ENCODE results near the gene CFAP221. TPM values are rescaled to one million over a fixed set of nuclear protein-coding genes. Genes with fewer than 3 reads are reported as not detected.

The CFAP221 gene
- polyA plus RNA-seq, 1 donor (not counting 4 experiments of a cell fraction or from before 2014, with no cell fraction given): not detected

GRCh38 chr2:119629323-119629825 is 85.1 kb downstream of the CFAP221 start:
- H3K79me2 ChIP-seq (ENCODE audit: control insufficient read depth, insufficient read depth, low read length): no peaks in the 10 kb centered on the region
- no peak overlapping the region for H3K9ac ChIP-seq (ENCODE audit: control insufficient read depth, extremely low read depth, insufficient read depth, low read length)
- no peaks in the 10 kb centered on the region for H3K9me1 ChIP-seq (ENCODE audit: control insufficient read depth, extremely low read depth, insufficient read depth, low read length)
- FAIRE-seq (no peak), DNase-seq (ENCODE audit: low read depth, low spot score) (no peak)
- H2AFZ ChIP-seq (ENCODE audit: control insufficient read depth, low read length): no peak overlapping the region
- H3K4me1 ChIP-seq (ENCODE audit: control insufficient read depth, extremely low read depth, insufficient read depth, low read length): no peaks in the 10 kb centered on the region
- no peaks in the 10 kb centered on the region for H3K36me3 ChIP-seq (ENCODE audit: control insufficient read depth in 2 of 2, extremely low read depth in 1 of 2, insufficient read depth in 2 of 2, low read length in 2 of 2)
- H3K4me3 ChIP-seq (ENCODE audit: control insufficient read depth in 2 of 3, extremely low read depth in 1 of 3, insufficient read depth in 2 of 3, low read depth in 1 of 3, low read length in 3 of 3): no peak overlapping the region
- no peak overlapping the region for H3K27ac ChIP-seq (ENCODE audit: control insufficient read depth, insufficient read depth, low read length)
- no peak for TF ChIP-seq CTCF (optimal IDR thresholded peaks at IDR 0.05 in 1 of 3, IDR thresholded peaks at IDR 0.05 in 1 of 3, conservative IDR thresholded peaks at IDR 0.05 in 1 of 3; ENCODE audit: extremely low read depth in 1 of 3, insufficient read depth in 2 of 3, low read length in 3 of 3)
- TF ChIP-seq EZH2 (IDR thresholded peaks at IDR 0.05; ENCODE audit: low read length): no peak
- H3K4me2 ChIP-seq (ENCODE audit: control insufficient read depth, extremely low read depth, insufficient read depth, low read depth, low read length): no peak overlapping the region
- no peaks in the 10 kb centered on the region for H3K9me3 ChIP-seq (ENCODE audit: control insufficient read depth, low read depth, low read length)
- dilution Hi-C loops (cut with MboI; ENCODE audit: extremely low pct_ligation_motif_present, low sequenced_read_pairs): no loop called here
- H4K20me1 ChIP-seq (ENCODE audit: control insufficient read depth, extremely low read depth, insufficient read depth, low read length): no peaks in the 10 kb centered on the region
- no peaks in the 10 kb centered on the region for H3K27me3 ChIP-seq (ENCODE audit: control insufficient read depth, extremely low read depth, insufficient read depth, low read length)

GRCh38 chr2:119630121-119630520 is 85.9 kb downstream of the CFAP221 start:
- Histone ChIP-seq H3K79me2 (ENCODE audit: control insufficient read depth, insufficient read depth, low read length) (no peaks in the 10 kb centered on the region), H3K4me2 (ENCODE audit: control insufficient read depth, extremely low read depth, insufficient read depth, low read depth, low read length) (no peak overlapping the region), H3K36me3 (ENCODE audit: control insufficient read depth in 2 of 2, extremely low read depth in 1 of 2, insufficient read depth in 2 of 2, low read length in 2 of 2) (no peaks in the 10 kb centered on the region), H4K20me1 (ENCODE audit: control insufficient read depth, extremely low read depth, insufficient read depth, low read length) (no peaks in the 10 kb centered on the region), H3K9ac (ENCODE audit: control insufficient read depth, extremely low read depth, insufficient read depth, low read length) (no peak overlapping the region), H3K4me1 (ENCODE audit: control insufficient read depth, extremely low read depth, insufficient read depth, low read length) (no peaks in the 10 kb centered on the region), H2AFZ (ENCODE audit: control insufficient read depth, low read length) (no peak overlapping the region), H3K9me3 (ENCODE audit: control insufficient read depth, low read depth, low read length) (no peaks in the 10 kb centered on the region), H3K4me3 (ENCODE audit: control insufficient read depth in 2 of 3, extremely low read depth in 1 of 3, insufficient read depth in 2 of 3, low read depth in 1 of 3, low read length in 3 of 3) (no peak overlapping the region), H3K9me1 (ENCODE audit: control insufficient read depth, extremely low read depth, insufficient read depth, low read length) (no peaks in the 10 kb centered on the region), H3K27me3 (ENCODE audit: control insufficient read depth, extremely low read depth, insufficient read depth, low read length) (no peaks in the 10 kb centered on the region), H3K27ac (ENCODE audit: control insufficient read depth, insufficient read depth, low read length) (no peak overlapping the region)
- dilution Hi-C loops (cut with MboI; ENCODE audit: extremely low pct_ligation_motif_present, low sequenced_read_pairs): no loop called here
- no peak for TF ChIP-seq EZH2 (IDR thresholded peaks at IDR 0.05; ENCODE audit: low read length)
- TF ChIP-seq CTCF (optimal IDR thresholded peaks at IDR 0.05 in 1 of 3, IDR thresholded peaks at IDR 0.05 in 1 of 3, conservative IDR thresholded peaks at IDR 0.05 in 1 of 3; ENCODE audit: extremely low read depth in 1 of 3, insufficient read depth in 2 of 3, low read length in 3 of 3): no peak
- DNase-seq (ENCODE audit: low read depth, low spot score) (no peak), FAIRE-seq (no peak)

All from keratinocyte (primary cell).